ELF-1 (cell line): Measurements from ENCODE around the gene IQCF2.
A peak's percentile ranks its signal among the peaks of the same experiment; 100 is the strongest.
"Not testable (repeated sequence)": the region's sequence is repeated elsewhere in the genome, so short reads cannot be mapped to it uniquely, and the experiment has no call there.

Experiments
- DNase-seq: peaks from one replicate; pipeline ENCODE4 v3.0.0-alpha.2; 2016; ENCODE audit warnings: low read depth, low spot score

IQCF2 gene

DNA sequence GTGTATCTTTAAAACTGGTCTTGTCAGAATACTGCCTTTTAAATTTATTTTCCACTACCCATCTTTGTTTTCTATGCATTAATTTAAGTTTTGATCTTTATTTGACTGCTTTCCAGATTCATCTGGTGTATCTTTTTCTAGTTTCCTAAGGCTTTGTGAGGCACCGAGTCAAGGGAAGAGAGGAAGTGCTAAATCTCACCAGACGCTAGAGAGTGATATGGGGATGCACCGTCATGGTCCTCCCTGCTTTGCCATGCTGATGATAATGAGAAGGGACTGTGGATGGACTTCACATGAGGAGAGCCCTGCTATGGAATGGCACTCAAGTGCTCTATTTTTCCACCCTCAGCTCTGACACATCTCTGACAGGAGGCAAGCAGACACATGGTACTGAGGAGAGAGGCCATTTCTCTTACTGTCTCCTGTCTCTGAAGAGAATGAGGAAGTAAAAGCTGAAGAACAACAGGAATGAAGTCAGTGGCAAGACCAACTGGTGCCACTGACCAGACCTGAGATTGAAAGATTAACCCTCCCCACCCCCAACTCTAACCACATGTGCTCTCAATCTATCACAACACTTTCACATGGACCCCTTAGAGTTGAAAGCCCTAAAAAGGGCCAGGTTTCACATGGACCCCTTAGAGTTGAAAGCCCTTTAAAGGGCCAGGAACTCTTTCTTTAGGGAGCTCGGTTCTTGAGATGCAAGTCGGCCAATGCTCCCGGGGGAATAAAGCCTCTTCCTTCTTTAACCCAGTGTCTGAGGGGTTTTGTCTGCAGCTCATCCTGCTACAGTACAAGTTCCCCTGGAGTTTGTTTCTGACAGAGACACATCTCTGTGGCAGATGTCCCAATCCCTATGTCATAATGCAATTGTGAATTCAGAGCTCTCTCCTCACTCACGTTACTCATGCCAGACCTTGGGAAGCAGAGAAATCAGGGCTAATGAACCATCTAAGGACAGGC is at the start of gene IQCF2:
IQCF2 (plus strand) TSS at position 913 of the 963 bp plus-strand sequence. CDS start 52 bp downstream, outside the sequence.
- no peak for DNase-seq

DNA sequence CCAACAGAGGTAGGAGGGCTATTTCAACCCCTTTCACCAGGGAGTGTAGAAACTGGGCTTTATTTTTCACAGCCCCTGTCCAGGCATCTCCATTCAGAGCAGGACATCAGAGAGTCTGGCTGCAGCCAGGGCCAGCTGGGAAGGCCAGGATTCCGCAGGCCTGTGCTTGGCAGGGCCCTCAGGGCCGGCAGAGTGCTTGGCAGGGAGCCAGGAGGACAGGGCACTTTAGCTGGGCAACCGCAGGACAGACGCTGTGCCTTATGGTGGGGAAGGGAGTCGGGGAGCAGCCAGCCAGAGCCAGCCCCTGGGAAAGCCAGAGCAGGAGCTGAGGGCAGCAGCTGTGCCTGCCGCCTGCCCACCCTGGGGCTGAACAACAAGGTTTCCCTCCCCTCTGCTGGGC is 47.9 kb upstream of the IQCF2 start:
- no peak for DNase-seq

DNA sequence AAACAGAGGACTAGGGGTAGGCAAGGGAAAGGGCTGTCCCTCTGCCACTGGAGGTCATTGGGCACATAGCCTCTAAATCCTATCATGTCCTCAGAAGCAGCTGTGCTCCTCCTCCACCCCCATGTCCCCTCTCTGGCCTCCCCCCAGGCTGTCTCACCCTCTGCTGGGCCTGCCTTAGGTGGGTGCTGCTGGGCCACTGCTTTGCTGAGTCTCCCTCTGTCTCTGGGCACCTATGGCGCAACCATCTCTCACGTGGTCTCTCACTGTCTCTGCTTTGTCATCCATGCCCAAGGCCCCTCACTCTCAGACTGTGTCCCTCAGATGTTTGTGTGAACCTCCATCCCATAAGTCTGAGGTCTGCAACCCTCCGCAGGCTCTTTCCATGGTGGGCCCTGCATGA is 47.4 kb upstream of the IQCF2 start:
- no peak for DNase-seq

DNA sequence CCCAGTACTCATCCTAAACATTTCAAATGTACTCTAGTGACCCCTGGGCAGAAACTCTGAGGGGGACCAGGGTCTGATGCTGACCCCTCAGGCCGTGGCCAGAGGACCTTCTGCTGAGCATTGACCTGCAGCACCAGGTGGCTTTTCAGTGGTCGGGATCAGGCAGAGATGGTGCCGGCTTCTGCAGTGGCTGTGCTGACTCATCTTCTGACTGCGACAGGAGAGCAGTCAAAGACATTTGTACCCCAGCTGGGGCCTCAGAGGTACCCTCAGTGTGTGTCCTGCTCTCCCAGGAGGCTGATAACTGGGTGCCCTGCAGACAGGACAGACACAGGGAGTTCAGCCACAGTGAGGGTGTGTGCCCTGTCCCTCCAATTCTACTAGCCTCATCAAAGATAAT is 45.8 kb upstream of the IQCF2 start:
- DNase-seq: no peak

DNA sequence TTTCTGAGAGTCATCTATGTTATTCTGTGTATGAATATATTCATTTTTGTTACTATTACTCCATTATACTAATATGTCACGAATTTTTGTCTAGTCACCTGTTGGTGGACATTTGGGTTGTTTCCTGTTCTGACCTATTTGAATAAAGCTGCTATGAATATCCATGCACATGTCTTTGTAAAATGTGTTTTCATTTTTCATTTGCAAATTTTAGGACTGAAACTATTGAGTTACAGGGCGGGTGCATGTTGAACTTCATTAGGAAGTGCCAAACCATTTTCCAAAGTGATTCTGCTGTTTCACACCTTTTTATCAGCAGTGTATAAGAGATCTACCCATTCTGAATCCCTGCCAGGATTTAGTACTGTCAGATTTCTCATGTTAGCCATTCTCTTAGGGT is 44.7 kb upstream of the IQCF2 start:
- DNase-seq: no peak

DNA sequence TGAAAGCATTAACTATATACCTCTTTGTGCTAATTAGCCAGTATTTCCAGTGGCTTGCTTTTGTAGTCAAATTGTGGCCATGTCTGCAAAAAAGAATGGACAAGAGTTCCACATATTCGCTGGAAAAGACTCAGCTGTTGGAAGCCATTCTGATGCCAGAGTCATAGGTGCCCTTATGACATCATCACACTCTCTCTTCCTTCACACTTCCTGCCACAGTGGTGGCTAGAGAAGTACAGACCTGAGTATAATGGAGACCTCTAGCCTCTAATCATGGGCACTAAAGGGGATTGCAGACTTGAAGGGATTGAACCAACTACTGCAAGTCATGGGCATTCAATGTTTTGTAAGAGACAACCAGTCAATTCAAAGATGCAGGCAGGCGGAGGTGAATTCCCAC is 44.0 kb upstream of the IQCF2 start:
- DNase-seq: no peak

DNA sequence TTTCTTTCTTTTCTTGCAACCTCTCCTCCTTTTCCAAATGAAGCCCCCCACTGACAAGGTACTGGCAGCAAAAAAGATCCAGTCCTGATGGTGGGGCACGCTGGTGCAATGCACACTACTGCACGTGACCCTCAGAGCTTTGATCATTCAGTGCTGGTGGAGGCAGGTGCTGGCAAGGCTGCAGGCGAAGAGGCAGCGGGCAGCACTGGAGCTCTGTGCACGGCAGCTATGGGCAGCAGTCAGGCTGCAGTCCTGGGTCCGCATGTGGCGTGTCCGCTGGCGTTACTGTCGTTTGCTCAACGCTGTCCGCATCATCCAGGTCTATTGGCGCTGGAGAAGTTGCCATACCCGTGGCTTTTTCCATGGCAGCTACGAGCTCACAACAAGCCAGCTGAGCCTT is 42.3 kb upstream of the IQCF2 start:
- no peak for DNase-seq

- peak; percentile 72 for DNase-seq
These were observed 41.6 kb upstream of the IQCF2 start for GRCh38 chr3:51819709-51820406.

- no peak for DNase-seq
These were observed 33.1 kb upstream of the IQCF2 start for GRCh38 chr3:51828297-51828696.

DNA sequence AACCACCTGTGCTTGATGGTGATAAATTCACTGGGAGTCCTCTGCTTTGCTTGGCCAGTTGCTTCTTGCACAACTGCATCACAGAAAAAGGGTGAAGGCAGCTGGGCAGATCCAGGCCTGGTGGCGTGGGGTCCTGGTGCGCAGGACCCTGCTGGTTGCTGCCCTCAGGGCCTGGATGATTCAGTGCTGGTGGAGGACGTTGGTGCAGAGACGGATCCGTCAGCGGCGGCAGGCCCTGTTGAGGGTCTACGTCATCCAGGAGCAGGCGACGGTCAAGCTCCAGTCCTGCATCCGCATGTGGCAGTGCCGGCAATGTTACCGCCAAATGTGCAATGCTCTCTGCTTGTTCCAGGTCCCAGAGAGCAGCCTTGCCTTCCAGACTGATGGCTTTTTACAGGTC is 31.1 kb upstream of the IQCF2 start:
- DNase-seq: peak; percentile 21

DNA sequence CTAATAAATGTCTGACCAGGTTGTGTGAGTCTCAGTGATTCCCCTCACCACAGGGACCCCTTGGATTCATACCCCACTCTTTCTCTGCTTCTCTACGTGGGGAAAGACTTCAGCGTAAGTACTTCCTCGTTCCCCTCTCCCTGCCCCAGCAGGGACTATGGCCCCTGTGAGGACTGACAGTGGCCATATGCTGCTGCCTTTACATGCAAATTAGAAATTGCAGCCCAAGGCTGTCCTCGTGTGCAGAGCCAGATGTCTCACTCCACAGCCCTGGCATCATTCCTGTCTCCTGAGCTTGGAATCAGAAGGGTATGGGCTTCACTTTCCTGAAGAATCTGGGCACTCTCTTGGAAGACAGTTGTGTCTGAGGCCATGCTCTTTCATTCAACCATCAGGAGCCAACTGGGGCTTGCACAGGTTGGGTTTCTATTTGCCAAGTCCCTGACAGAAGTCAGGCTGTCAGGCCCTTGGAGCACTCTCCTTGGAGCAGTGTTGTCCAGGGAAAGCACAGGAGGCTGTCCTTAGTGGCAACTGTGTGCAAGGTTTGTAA is 30.5 kb upstream of the IQCF2 start:
- peak; percentile 43 for DNase-seq

DNA sequence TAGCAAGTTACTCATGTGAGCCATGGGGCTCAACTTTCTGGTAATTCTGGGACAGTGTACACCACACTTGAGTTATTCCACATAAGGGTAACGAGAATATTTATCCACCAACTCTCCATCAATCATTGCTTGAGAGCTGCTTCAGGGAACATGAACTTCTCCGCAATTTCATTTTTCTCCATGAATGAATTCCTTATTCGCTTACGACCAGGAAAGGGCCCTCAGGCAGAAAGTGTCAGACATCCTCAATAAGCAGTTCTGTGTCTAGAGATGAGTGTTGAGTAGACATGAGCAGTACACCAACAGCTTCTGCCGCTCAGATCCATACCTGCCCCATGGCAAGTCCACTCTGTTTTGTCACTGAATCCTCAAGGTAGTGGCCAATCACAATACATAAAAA is 24.8 kb upstream of the IQCF2 start:
- no peak for DNase-seq

- DNase-seq: peak; percentile 82
These were observed 16.3 kb upstream of the IQCF2 start for GRCh38 chr3:51845129-51845528.

GRCh38 chr3:51855411-51855810 is 6.0 kb upstream of the IQCF2 start:
- not testable (repeated sequence) for DNase-seq

- peak; percentile 94 for DNase-seq
These were observed 1.5 kb downstream of the IQCF2 start for GRCh38 chr3:51862886-51863285.

GRCh38 chr3:51868896-51869295 is 7.5 kb downstream of the IQCF2 start:
- DNase-seq: peak; percentile 12

- peak; percentile 63 for DNase-seq
These were observed 7.9 kb downstream of the IQCF2 start for GRCh38 chr3:51869304-51869703.

- DNase-seq: no peak
These were observed 11.9 kb downstream of the IQCF2 start for GRCh38 chr3:51873253-51873766.

GRCh38 chr3:51873876-51874275 is 12.5 kb downstream of the IQCF2 start:
- DNase-seq: peak; percentile 28

DNA sequence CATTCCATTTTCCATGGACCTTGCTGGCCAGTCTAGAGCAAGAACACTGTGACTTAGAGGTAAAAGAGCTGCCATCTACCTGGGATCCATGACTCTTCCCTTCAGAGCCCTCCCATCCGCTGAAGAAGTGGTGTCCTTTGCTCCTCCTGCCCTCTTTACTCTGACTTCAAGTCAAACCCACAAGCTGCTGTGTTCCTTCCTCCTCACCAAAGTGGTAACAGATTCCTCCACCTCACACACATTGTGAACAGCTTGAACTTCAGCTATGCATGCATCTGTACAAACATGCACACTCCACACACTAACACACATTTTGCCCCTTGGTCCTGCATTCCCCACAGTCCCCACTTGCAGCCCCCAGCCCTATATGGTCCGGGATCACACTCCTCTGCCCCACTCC is 13.0 kb downstream of the IQCF2 start:
- DNase-seq: no peak

- no peak for DNase-seq
These were observed 13.5 kb downstream of the IQCF2 start for GRCh38 chr3:51874889-51875288.

DNA sequence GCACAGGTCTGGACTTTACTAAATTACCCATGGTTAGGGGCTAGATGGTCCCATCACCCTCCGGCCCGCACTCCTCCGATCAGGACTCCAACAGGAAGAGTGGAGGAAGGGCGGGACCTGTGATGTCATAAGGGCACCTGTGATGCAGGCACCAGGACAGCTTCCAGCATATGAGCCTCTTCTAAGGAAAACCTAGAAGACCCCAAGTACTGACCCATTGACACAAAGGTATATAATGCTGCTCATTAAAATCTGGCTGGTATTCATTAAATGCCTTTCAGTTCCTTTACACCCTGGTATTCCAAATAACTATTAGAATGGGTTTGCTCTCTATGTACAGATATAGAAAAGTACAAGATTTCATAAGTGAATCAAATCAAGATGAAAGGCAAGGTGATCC is 14.1 kb downstream of the IQCF2 start, which contains the start of gene IQCF5:
IQCF5 (minus strand) TSS at position 101 of the 400 bp plus-strand sequence; CDS start at position 31, 70 bp downstream.
- DNase-seq: no peak
